Breast epithelium (tissue), 4 donors: ENCODE results near the gene SLC27A4. TPM values are rescaled to one million over a fixed set of nuclear protein-coding genes. Genes with fewer than 3 reads are reported as not detected.

Experiments
- DNase-seq, 2 donors: peaks; one replicate each; pipeline ENCODE4 v3.0.0-alpha.2; 2019; ENCODE audit warnings: low spot score in 2 of 2
- H3K27ac ChIP-seq, 2 donors: fragments of 200-600 bp; sonication (generic) in 1 of 2; one replicate each; pipeline ENCODE4 v1.5.1; 2016 to 2019; ENCODE audit warnings: mild to moderate bottlenecking in 1 of 2
- H3K27me3 ChIP-seq, 2 donors: fragments of 200-600 bp; sonication (generic) in 1 of 2; one replicate each; pipeline versions ENCODE4 v1.5.1 to v1.6.0; 2017 to 2019; ENCODE audit warnings: control low read depth in 1 of 2, mild to moderate bottlenecking in 1 of 2
- H3K36me3 ChIP-seq: fragments of 200-600 bp; one replicate; pipeline ENCODE4 v1.5.1; 2019
- H3K4me1 ChIP-seq, 2 donors: fragments of 200-600 bp; sonication (generic); one replicate each; pipeline ENCODE4 v1.5.1; 2016 to 2019; ENCODE audit warnings: control low read depth in 1 of 2
- H3K4me3 ChIP-seq, 3 donors: fragments of 200-600 bp; sonication (generic); 1 replicate in 2 of 3; 2 replicates in 1 of 3; pipeline ENCODE4 v1.5.1; 2016 to 2019; ENCODE audit warnings: mild to moderate bottlenecking in 3 of 3, moderate library complexity in 2 of 3
- H3K9me3 ChIP-seq, 2 donors: fragments of 200-600 bp; sonication (generic) in 1 of 2; one replicate each; pipeline ENCODE4 v1.5.1; 2016 to 2019; ENCODE audit warnings: control low read depth in 1 of 2
- POLR2A ChIP-seq: fragments of 450-650 bp; IDR thresholded peaks from one replicate; pipeline ENCODE4 v1.6.1; 2016; ENCODE audit warnings: antibody characterized with exemption, mild to moderate bottlenecking, moderate library complexity
- POLR2AphosphoS5 ChIP-seq, 3 donors: sonication (generic); formaldehyde crosslinking; IDR thresholded peaks; one replicate each; pipeline ENCODE4 v1.6.1; 2017; ENCODE audit warnings: antibody characterized with exemption in 3 of 3
- intact Hi-C: fragments of 100-400 bp; cut with DNase I; formaldehyde crosslinking; loops from one replicate; pipeline ENCODE4 v1.15.1; 2023; ENCODE audit warnings: low total_unique reads
- total RNA-seq, 3 donors: library from RNA; depleted of rRNA; stranded (reverse); fragments of >200 nt; gene quantifications; one replicate each; pipeline ENCODE4 v1.1.0, GENCODE V29; 2016
- TF ChIP-seq, protein P1 (sequence below), 3 donors: fragments of 450-650 bp; IDR thresholded peaks; one replicate each; pipeline ENCODE4 v1.5.1; 2016 to 2017; ENCODE audit warnings: antibody characterized with exemption in 3 of 3, mild to moderate bottlenecking in 3 of 3, moderate library complexity in 3 of 3

SLC27A4 gene
- total RNA-seq, 3 donors from 2014 or later = 11.3 to 18.7 (median 15.8) TPM

- no peaks in the 10 kb centered on the region for H3K36me3 ChIP-seq
- intact Hi-C loops = no loop called here
- TF ChIP-seq, protein P1, sequence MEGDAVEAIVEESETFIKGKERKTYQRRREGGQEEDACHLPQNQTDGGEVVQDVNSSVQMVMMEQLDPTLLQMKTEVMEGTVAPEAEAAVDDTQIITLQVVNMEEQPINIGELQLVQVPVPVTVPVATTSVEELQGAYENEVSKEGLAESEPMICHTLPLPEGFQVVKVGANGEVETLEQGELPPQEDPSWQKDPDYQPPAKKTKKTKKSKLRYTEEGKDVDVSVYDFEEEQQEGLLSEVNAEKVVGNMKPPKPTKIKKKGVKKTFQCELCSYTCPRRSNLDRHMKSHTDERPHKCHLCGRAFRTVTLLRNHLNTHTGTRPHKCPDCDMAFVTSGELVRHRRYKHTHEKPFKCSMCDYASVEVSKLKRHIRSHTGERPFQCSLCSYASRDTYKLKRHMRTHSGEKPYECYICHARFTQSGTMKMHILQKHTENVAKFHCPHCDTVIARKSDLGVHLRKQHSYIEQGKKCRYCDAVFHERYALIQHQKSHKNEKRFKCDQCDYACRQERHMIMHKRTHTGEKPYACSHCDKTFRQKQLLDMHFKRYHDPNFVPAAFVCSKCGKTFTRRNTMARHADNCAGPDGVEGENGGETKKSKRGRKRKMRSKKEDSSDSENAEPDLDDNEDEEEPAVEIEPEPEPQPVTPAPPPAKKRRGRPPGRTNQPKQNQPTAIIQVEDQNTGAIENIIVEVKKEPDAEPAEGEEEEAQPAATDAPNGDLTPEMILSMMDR (IDR thresholded peaks at IDR 0.05) = no peak
- no peak for TF ChIP-seq POLR2A
- no peak for TF ChIP-seq POLR2AphosphoS5 (IDR thresholded peaks at IDR 0.05)
- H3K27ac ChIP-seq = no peak overlapping the region
- no peak overlapping the region for H3K4me3 ChIP-seq
- no peaks in the 10 kb centered on the region for H3K27me3 ChIP-seq
- no peaks in the 10 kb centered on the region for H3K9me3 ChIP-seq
- no peak for DNase-seq
- peaks cover 0 to 6% of the 10 kb centered on the region in 2 donors for H3K4me1 ChIP-seq
Measured at GRCh38 chr9:128362774-128363173, 22.4 kb downstream of the SLC27A4 start.

- no peaks in the 10 kb centered on the region for H3K27me3 ChIP-seq
- H3K9me3 ChIP-seq = no peaks in the 10 kb centered on the region
- H3K27ac ChIP-seq = no peak overlapping the region
- DNase-seq = no peak
- TF ChIP-seq, protein P1 (IDR thresholded peaks at IDR 0.05) = no peak
- TF ChIP-seq POLR2A = no peak
- no peak for TF ChIP-seq POLR2AphosphoS5 (IDR thresholded peaks at IDR 0.05)
- intact Hi-C loops = no loop called here
- H3K36me3 ChIP-seq = no peaks in the 10 kb centered on the region
- peaks cover 0 to 6% of the 10 kb centered on the region in 2 donors for H3K4me1 ChIP-seq
- peak overlapping the region in 2 of 3 donors; percentile 39 to 68 for H3K4me3 ChIP-seq
Measured at GRCh38 chr9:128365525-128365924, 25.2 kb downstream of the SLC27A4 start.

- TF ChIP-seq POLR2A (no peak), POLR2AphosphoS5 (IDR thresholded peaks at IDR 0.05) (no peak)
- TF ChIP-seq, protein P1 (IDR thresholded peaks at IDR 0.05) = no peak
- no peak for DNase-seq
- Histone ChIP-seq H3K27ac (no peak overlapping the region), H3K9me3 (no peaks in the 10 kb centered on the region), H3K36me3 (no peaks in the 10 kb centered on the region), H3K4me3 (no peak overlapping the region), H3K27me3 (no peaks in the 10 kb centered on the region), H3K4me1 (peaks cover 5 to 8% of the 10 kb centered on the region in 2 donors)
- intact Hi-C loops = no loop called here
Measured at GRCh38 chr9:128369024-128369706, 28.8 kb downstream of the SLC27A4 start.

DNA sequence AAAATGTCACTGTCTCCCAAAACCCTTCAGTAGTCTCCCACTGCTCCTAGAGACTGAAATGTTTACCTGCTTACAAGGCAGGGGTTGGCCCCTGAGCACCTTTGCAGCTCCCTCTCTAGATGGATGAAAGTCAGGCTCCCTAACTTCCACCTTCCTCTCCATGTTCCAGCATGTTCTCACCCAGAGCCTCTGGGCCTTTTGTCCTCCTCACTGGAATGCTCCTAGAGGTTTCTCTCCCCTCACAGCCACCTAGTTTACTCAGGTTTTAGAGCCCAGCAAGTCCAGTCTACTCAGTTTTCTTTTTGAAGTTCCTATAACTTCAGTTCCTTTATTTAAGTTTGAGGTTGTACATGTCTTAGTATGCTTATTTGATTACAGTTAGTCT is 30.0 kb downstream of the SLC27A4 start:
- Histone ChIP-seq H3K4me3 (peak overlapping the region; percentile 58 to 94 (median 93)), H3K27ac (peak overlapping the region; percentile 93 to 95), H3K4me1 (peaks cover 5 to 8% of the 10 kb centered on the region in 2 donors), H3K36me3 (no peaks in the 10 kb centered on the region), H3K9me3 (no peaks in the 10 kb centered on the region), H3K27me3 (no peaks in the 10 kb centered on the region)
- TF ChIP-seq POLR2A = no peak
- TF ChIP-seq, protein P1 (IDR thresholded peaks at IDR 0.05) = no peak
- no peak for TF ChIP-seq POLR2AphosphoS5 (IDR thresholded peaks at IDR 0.05)
- intact Hi-C loops = no loop called here
- DNase-seq = no peak

GRCh38 chr9:128370752-128371629 is 30.7 kb downstream of the SLC27A4 start, which contains the start of gene URM1:
Gene URM1 (plus strand): TSS chr9:128371374. CDS start chr9:128371381, 7 bp downstream.
- DNase-seq = peak; percentile 95
- no peaks in the 10 kb centered on the region for H3K9me3 ChIP-seq
- H3K27me3 ChIP-seq = no peaks in the 10 kb centered on the region
- peak within 1 kb of the TSS; percentile 58 to 94 (median 93) for H3K4me3 ChIP-seq
- intact Hi-C loops = no loop called here
- TF ChIP-seq POLR2AphosphoS5 (IDR thresholded peaks at IDR 0.05) (peak; percentile 63 to 81 (median 76)), POLR2A (peak; percentile 83)
- TF ChIP-seq, protein P1 (IDR thresholded peaks at IDR 0.05) = peak in 1 of 3 donors; percentile 7
- H3K27ac ChIP-seq = peak within 1 kb of the TSS; percentile 93 to 95
- no peaks in the 10 kb centered on the region for H3K36me3 ChIP-seq
- peaks cover 5 to 8% of the 10 kb centered on the region in 2 donors for H3K4me1 ChIP-seq
